Measurements from ENCODE around the gene SLC38A10. TPM values are rescaled to one million over a fixed set of nuclear protein-coding genes. Genes with fewer than 3 reads are reported as not detected.

Gene SLC38A10
- total RNA-seq, 2 donors from 2014 or later = 46.2 to 63.4 TPM

DNA sequence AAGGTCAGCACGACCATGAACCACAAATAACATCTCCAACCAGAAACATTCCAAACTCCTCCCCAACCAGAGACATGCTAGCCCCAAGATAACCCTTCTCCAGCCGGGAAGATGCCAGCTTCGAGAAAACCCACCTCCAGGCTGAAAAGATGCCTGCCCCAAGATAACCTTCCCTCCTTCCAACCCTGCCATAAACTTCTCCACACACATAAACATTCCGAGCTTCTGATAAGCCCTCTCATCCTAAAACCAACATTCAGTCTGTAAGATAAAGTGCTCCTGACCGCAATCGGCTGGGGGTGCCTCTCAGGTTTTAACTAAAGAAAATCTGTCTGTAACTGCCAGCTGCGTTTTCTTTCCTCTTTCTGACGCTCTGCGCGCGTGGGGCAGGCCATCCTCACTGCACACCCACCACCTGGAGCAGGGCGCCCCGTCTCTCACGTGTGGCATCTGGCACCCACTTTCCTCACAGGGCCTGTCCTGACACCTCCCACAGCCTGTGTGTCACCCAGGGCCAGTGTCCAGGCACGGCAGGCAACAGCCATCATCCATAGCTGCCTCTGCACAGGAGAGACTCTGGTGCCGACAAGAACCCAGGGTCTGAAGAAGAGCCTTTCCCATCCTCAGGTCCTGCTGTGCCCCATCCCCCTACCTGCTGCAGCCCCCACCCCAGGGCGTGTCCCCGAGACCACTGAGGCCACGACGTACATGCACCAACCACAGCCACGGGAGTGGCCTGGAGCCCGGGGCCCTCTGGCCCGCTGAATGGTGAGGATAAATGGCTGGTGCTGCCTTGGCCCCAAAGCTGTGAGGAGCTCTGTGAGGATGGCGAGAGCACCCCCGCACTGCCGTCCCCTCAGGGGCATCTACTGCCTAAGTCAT is 59.9 kb downstream of the SLC38A10 start:
- Histone ChIP-seq H3K4me3 (no peak overlapping the region), H3K27me3 (no peaks in the 10 kb centered on the region), H3K4me1 (peaks cover 0 to 31% of the 10 kb centered on the region in 2 donors), H3K36me3 (peaks cover 21% of the 10 kb centered on the region), H3K27ac (no peak overlapping the region), H3K9me3 (no peaks in the 10 kb centered on the region)
- TF ChIP-seq, protein P1, sequence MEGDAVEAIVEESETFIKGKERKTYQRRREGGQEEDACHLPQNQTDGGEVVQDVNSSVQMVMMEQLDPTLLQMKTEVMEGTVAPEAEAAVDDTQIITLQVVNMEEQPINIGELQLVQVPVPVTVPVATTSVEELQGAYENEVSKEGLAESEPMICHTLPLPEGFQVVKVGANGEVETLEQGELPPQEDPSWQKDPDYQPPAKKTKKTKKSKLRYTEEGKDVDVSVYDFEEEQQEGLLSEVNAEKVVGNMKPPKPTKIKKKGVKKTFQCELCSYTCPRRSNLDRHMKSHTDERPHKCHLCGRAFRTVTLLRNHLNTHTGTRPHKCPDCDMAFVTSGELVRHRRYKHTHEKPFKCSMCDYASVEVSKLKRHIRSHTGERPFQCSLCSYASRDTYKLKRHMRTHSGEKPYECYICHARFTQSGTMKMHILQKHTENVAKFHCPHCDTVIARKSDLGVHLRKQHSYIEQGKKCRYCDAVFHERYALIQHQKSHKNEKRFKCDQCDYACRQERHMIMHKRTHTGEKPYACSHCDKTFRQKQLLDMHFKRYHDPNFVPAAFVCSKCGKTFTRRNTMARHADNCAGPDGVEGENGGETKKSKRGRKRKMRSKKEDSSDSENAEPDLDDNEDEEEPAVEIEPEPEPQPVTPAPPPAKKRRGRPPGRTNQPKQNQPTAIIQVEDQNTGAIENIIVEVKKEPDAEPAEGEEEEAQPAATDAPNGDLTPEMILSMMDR (IDR thresholded peaks at IDR 0.05) = no peak
- no peak for DNase-seq (ENCODE audit: low spot score)

DNA sequence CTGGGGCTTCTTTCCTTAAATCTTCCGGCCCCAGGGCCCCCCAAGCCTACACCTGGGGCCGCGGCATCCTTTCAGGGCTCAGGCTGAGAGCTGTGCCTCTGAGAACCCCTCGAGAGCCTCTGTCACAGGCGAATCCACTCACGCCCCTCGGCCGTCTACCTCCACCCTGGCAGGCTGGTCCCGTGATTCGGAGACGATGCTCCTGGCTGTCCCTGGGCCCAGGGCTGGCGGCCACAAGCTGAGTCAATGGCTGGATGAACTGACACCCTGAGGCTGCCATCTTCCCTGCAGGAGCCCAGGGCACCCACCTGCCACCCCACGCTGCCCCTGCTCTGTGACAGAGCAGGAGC is 60.6 kb downstream of the SLC38A10 start:
- Histone ChIP-seq H3K27ac (no peak overlapping the region), H3K4me1 (peaks cover 0 to 24% of the 10 kb centered on the region in 2 donors), H3K9me3 (no peaks in the 10 kb centered on the region), H3K27me3 (no peaks in the 10 kb centered on the region), H3K36me3 (peaks cover 22% of the 10 kb centered on the region), H3K4me3 (no peak overlapping the region)
- DNase-seq (ENCODE audit: low spot score) = no peak
- TF ChIP-seq, protein P1 (IDR thresholded peaks at IDR 0.05) = no peak

DNA sequence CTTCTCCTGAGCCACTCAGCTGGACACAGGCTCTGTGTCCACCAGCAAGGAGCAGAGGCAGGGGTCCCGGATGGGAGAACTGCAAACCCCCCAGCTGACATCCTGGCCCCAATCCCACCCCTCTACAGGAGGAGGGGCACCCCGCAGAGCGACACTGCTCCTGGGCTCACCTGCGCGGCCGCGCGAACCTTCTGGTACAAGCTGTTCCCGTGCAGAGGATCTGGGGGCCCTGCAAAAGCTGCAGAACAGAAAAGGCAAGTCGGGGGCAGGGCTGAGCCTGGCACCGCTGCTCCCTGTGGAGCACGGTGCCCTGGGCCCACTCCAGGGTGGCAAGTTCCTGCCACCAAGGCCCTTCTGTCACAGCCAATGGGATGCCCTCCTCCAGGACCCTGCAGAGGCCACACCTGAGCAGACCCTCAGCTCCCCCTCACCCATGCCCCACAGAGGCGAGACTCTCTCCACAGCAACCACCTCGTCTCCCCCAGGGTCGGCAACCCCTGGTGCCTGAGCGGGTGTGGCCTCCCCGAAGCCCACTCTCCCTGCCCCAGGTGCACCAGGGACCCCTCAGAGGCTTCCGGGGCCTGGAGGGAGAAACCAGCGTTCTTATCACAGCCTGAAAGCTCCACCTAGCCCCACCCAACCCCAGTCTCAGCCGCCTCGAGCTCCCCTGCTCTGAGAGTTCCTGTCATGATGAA is 61.1 kb downstream of the SLC38A10 start:
- Histone ChIP-seq H3K36me3 (peaks cover 26% of the 10 kb centered on the region), H3K27ac (no peak overlapping the region), H3K9me3 (no peaks in the 10 kb centered on the region), H3K4me3 (no peak overlapping the region), H3K27me3 (no peaks in the 10 kb centered on the region), H3K4me1 (peaks cover 0 to 23% of the 10 kb centered on the region in 2 donors)
- no peak for DNase-seq (ENCODE audit: low spot score)
- TF ChIP-seq, protein P1 (IDR thresholded peaks at IDR 0.05) = no peak

DNA sequence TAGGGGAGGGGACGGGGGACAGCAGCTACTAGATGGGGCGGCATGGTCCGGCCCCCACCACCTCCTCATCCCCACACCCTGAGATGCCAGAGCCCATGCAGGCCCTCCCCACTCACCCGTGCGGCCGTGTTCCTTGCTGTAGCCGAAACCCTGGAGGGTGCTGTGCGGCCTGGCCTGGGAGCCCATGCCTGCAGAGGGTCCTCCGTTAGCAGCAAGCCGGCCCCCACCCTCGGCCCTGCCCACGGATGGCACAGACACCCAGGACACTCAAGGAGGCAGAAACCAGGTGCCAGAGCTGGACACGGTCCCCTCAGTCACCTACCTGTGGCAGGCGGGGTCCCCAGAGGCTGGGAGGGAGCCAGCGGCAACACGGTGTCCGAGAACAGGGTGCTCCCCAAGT is 61.8 kb downstream of the SLC38A10 start:
- Histone ChIP-seq H3K27ac (no peak overlapping the region), H3K36me3 (peaks cover 26% of the 10 kb centered on the region), H3K4me3 (no peak overlapping the region), H3K9me3 (no peaks in the 10 kb centered on the region), H3K27me3 (no peaks in the 10 kb centered on the region), H3K4me1 (peaks cover 0 to 21% of the 10 kb centered on the region in 2 donors)
- TF ChIP-seq, protein P1 (IDR thresholded peaks at IDR 0.05) = no peak
- no peak for DNase-seq (ENCODE audit: low spot score)

DNA sequence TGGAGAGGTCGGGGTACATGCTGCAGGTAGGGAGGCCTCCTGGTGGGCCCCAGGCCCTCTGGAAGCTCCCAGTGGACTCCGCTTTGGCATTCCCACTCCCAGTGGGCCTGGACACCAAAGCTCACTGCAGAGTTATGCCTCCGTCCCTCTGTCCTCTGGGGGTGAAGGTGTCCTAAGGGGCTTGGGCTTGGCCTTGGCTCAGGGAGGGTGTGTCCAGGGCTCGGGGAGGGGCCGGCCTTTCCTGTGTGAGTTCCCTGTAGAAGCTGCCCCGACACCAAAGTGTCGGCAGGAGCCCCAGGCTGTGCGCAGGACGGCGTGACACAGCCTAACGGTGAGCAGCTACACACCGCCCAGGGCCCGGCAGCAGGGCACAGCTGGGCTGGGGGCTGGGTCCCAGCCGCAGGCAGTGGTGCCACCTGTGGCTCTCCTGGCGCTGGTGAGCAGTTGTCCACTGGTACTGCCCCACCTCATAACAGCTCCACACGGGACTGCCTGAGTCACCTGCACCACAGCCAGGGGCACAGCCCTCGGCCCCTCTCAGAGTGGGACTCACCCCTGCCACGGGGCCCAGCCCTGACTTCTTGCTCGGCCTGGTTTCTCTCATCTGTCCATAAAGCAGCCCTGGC is 62.4 kb downstream of the SLC38A10 start:
- Histone ChIP-seq H3K27me3 (no peaks in the 10 kb centered on the region), H3K4me3 (no peak overlapping the region), H3K4me1 (peaks cover 0 to 15% of the 10 kb centered on the region in 2 donors), H3K27ac (no peak overlapping the region), H3K9me3 (no peaks in the 10 kb centered on the region), H3K36me3 (peaks cover 26% of the 10 kb centered on the region)
- no peak for DNase-seq (ENCODE audit: low spot score)
- TF ChIP-seq, protein P1 (IDR thresholded peaks at IDR 0.05) = no peak
